SK-N-MC (cell line): Measurements from ENCODE around the gene LSAMP.

Source experiments
- DNase-seq: peaks from one replicate; pipeline ENCODE4 v3.0.0-alpha.2; 2011; ENCODE audit warnings: low read depth, low spot score
- H3K27ac ChIP-seq: fragments of 200-600 bp; sonication (generic); 2 replicates; pipeline ENCODE4 v1.5.1; 2016; ENCODE audit warnings: mixed run types
- H3K36me3 ChIP-seq: fragments of 200-600 bp; sonication (generic); 2 replicates; pipeline ENCODE4 v1.6.1; 2017; ENCODE audit warnings: antibody characterized with exemption, low read length, mixed read lengths; ENCODE audit not compliant: insufficient read depth
- H3K4me3 ChIP-seq: fragments of 200-600 bp; sonication (generic); 2 replicates; pipeline ENCODE4 v1.5.1; 2016
- H3K9ac ChIP-seq: fragments of 200-600 bp; sonication (generic); 2 replicates; pipeline ENCODE4 v1.8.0; 2017; ENCODE audit warnings: mixed run types, mixed read lengths; ENCODE audit not compliant: insufficient read length
- H3K9me3 ChIP-seq: fragments of 200-600 bp; sonication (generic); 2 replicates; pipeline ENCODE4 v1.6.1; 2017; ENCODE audit warnings: low read depth, mild to moderate bottlenecking, antibody characterized with exemption, low read length, moderate library complexity, mixed read lengths
- EZH2 ChIP-seq: fragments of 200-600 bp; sonication (generic); IDR thresholded peaks from one replicate; pipeline ENCODE4 v1.6.1; 2017; ENCODE audit warnings: antibody characterized with exemption
- FOXP2 ChIP-seq: optimal IDR thresholded peaks from 2 replicates; pipeline ENCODE3; 2011; ENCODE audit warnings: mild to moderate bottlenecking, moderate library complexity; ENCODE audit not compliant: insufficient read depth; ENCODE audit errors: extremely low read length, control extremely low read depth
- POLR2AphosphoS5 ChIP-seq: IDR thresholded peaks from 2 replicates; pipeline ENCODE4 v1.6.1; 2012; ENCODE audit warnings: mild to moderate bottlenecking, low read depth, low read length, borderline replicate concordance

LSAMP gene

DNA sequence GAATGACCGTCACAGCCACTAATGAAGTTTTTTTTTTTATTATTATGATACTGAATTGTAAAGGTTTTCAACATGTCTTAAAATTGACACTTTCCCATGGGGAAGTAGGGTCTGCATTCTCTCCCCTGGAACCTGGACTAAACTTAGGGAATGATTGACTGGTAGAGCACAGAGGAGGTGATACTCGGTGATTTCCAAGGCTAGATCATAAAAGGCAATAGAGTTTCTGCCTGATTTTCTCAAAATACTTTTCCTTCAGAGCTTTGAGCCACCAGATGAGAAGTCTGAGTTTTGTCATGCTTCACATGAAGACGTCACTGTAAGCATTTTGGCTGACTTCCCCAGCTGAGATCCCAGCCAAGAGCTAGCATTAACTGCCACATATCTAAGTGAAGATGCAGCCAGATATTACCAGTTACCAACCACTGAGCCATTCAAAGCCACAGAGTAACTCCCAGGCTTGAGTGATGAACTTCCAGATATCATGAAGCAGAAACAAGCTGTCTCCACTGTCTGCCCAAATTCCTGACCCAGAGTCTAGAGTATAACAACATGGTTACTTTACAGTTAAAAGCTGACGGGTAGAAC is 105.8 kb downstream of the LSAMP start:
- TF ChIP-seq EZH2 (no peak), POLR2AphosphoS5 (no peak), FOXP2 (no peak)
- Histone ChIP-seq H3K9ac (peak overlapping the region; percentile 11), H3K4me3 (peak overlapping the region; percentile 49; the same call in 1 of the 2 replicates), H3K36me3 (peaks cover 19% of the 10 kb centered on the region), H3K9me3 (no peaks in the 10 kb centered on the region; the same call in 1 of the 2 replicates), H3K27ac (peak overlapping the region; percentile 80)
- no peak for DNase-seq

DNA sequence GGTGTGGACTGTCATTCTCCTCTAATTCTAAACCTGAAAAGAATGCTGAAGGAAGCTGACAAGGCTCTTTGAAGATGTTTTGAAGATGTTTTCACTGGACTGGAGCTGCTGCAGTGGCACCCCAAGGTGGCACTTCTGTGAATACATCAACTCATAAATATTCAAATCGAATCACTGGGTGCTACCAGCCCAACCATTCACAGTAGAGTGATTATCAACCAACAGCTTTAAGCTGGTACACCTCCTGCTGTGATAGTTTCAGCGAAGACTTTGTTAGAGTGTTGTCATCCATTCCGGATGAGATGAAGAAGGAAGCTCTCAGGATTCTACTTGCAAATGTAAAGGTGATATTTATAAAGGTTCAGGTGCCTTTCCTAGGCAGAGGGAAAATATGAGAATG is 106.6 kb downstream of the LSAMP start:
- Histone ChIP-seq H3K9ac (no peak overlapping the region), H3K9me3 (no peaks in the 10 kb centered on the region; the same call in 1 of the 2 replicates), H3K27ac (peak overlapping the region; percentile 80), H3K4me3 (peak overlapping the region; percentile 49), H3K36me3 (peaks cover 26% of the 10 kb centered on the region)
- peak; percentile 61 for DNase-seq
- TF ChIP-seq POLR2AphosphoS5 (no peak), EZH2 (no peak), FOXP2 (peak; percentile 30)

DNA sequence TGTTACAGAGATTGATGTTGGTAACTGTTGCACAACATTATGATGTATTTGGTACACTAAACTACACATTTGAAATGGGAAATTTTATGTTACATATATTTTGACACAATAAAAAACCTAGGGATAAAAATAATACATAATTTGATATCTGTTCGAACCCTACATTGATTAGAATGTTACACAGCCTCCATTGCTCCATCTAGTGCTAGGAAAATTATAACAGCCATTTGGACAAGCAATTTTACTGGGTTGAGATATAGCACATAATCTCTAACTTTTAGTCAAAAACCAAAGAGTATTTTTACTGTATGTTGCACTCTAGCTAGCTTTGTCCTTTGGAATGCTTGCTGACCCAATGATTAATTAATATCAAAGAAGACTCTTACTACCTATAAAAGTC is 108.1 kb downstream of the LSAMP start:
- Histone ChIP-seq H3K9me3 (no peaks in the 10 kb centered on the region; the same call in 1 of the 2 replicates), H3K4me3 (no peak overlapping the region), H3K36me3 (peaks cover 36% of the 10 kb centered on the region), H3K9ac (no peak overlapping the region), H3K27ac (peak overlapping the region; percentile 4; the same call in 1 of the 2 replicates)
- TF ChIP-seq EZH2 (no peak), FOXP2 (no peak), POLR2AphosphoS5 (no peak)
- DNase-seq: no peak

DNA sequence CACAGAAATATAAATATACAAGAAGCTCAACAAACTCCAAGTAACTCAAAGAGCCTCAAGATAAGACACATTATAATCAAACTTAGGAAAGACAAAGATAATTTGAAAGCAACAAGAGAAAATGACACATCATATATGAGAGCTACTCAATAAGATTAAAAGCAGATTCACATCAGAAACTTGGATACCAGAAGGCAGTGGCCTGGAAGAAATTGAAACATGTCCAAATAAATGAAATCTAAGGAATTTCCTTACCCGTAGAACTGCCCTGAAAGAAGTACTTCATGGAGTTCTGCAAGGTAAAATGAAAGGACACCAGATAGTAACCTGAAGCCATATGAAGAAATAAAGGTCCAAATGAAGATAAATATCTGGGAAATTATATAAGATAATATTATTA is 113.9 kb downstream of the LSAMP start:
- TF ChIP-seq FOXP2 (no peak), POLR2AphosphoS5 (no peak), EZH2 (no peak)
- Histone ChIP-seq H3K4me3 (no peak overlapping the region), H3K36me3 (peaks cover 46% of the 10 kb centered on the region), H3K9ac (no peak overlapping the region), H3K27ac (peak overlapping the region; percentile 6; the same call in 1 of the 2 replicates), H3K9me3 (peaks cover 3% of the 10 kb centered on the region; the same call in 1 of the 2 replicates)
- DNase-seq: no peak

DNA sequence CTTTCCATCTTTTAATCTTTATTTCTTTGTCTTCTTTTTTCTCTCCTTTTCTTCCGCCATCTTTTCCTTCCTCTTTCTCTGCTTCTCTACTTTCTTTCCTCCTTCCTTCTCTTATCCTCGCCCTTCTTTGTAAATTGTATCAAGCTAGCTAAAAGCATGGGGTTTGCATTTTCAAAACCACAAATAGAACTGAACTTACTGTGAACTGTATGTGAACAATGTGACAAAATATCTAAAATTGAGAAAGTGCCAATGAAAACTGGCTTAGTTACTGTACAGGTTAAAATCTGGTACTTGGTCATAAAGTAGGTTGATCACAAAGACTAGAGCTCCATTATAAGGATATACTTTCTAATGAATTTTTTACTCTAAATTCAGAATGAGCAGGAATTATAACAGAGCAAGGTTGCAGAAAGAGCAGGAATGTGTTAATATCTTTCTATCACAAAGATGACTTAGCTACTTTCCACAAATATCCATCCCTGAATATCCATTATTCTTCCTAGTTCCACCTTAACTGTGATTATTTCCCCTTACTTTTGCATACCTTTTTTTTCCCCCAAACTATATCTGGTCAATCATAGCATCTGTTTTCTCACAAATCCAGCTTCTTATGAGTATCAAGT is 122.4 kb downstream of the LSAMP start:
- H3K27ac ChIP-seq: 0 out of 2 replicates have a peak overlapping the region, but pooled peaks have one; percentile 67
- 0 out of 2 replicates have a peak, but pooled peaks cover 3% of the 10 kb centered on the region for H3K36me3 ChIP-seq
- no peak for DNase-seq
- TF ChIP-seq EZH2 (no peak), POLR2AphosphoS5 (no peak), FOXP2 (no peak)
- H3K4me3 ChIP-seq: no peak overlapping the region
- H3K9me3 ChIP-seq: no peaks in the 10 kb centered on the region
- H3K9ac ChIP-seq: no peak overlapping the region

DNA sequence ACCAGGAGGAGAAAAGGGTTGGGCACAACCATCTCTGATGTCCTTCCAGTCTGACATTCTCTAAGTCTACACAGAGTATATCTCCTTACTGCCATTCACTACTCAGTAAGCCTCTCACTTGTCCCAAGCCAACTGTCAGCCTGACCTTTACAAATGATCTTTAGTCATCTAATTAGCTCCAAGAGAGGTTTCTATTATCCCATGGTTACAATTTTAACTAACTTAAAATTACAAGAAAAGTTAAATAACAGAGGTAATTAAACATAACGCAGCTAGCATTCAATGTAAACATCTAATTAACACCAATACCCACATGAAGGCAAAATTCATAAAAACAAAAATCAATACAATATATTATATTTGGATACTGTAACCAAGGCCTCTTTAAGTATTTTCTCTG is 126.9 kb downstream of the LSAMP start:
- Histone ChIP-seq H3K27ac (no peak overlapping the region), H3K9me3 (no peaks in the 10 kb centered on the region), H3K9ac (no peak overlapping the region), H3K36me3 (0 out of 2 replicates have a peak, but pooled peaks cover 3% of the 10 kb centered on the region), H3K4me3 (no peak overlapping the region)
- no peak for DNase-seq
- TF ChIP-seq EZH2 (no peak), POLR2AphosphoS5 (no peak), FOXP2 (no peak)

DNA sequence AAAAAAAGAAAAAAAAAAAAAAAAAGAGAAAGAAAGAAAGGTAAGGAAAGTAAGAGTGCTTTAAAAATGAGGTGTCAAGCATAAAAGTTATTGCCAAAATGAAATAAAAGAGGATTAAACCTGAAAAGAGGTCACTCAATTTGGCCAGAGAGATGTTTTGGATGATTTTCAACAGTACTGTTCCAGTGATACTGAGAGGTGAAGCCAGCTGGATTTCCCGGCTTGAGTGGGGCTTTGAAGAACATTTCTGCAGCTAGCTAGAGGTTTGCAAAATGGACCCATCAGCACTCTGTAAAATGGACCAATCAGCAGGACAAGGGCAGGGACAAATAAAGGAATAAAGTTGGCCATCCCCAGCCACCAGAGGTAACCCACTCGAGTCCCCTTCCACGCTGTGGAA is 128.5 kb downstream of the LSAMP start:
- no peak for DNase-seq
- Histone ChIP-seq H3K9ac (no peak overlapping the region), H3K36me3 (0 out of 2 replicates have a peak, but pooled peaks cover 3% of the 10 kb centered on the region), H3K9me3 (no peaks in the 10 kb centered on the region), H3K27ac (no peak overlapping the region), H3K4me3 (no peak overlapping the region)
- TF ChIP-seq FOXP2 (no peak), EZH2 (no peak), POLR2AphosphoS5 (no peak)

DNA sequence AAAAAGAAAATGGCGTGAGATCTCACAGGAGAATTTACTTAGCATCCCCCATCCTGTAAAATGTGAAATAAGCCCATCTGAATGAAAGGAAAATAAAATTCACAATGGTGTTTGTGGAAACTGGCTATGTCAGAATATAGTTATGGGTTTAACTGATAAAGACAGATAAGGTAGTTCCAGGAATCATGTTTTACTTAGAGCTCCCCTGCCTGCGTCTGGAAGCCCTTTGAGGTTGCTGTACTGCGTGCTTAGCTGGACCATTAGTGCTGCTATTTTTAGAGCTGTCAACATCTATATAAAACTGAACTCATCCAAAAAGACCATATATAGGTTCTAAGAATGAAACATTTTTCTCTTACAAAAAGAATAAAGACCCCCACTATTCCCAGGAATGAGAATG is 130.8 kb downstream of the LSAMP start:
- DNase-seq: no peak
- Histone ChIP-seq H3K9ac (no peak overlapping the region), H3K36me3 (no peaks in the 10 kb centered on the region), H3K27ac (no peak overlapping the region), H3K9me3 (no peaks in the 10 kb centered on the region), H3K4me3 (no peak overlapping the region)
- TF ChIP-seq EZH2 (no peak), FOXP2 (no peak), POLR2AphosphoS5 (no peak)

DNA sequence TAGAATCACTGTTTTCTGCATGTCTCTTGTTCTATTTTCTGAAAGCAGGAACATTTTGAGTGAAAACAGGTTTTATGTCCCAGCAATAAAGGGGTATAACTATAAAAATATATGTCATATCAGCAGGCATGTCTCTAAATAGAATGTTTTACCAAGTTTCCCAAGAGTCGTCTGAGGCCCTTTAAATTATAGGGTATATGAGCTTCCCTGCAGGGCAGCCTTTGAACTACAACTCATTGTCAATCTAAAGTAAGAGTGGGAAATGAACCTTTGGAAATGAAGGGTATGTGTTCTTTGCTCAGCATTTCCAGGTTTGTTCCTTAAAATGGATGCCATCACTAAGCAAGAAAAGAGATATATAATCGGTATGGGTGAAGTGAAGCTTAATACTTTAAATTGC is 138.6 kb downstream of the LSAMP start:
- Histone ChIP-seq H3K4me3 (no peak overlapping the region), H3K27ac (no peak overlapping the region), H3K9ac (no peak overlapping the region), H3K9me3 (no peaks in the 10 kb centered on the region), H3K36me3 (peaks cover 3% of the 10 kb centered on the region; the same call in 1 of the 2 replicates)
- TF ChIP-seq EZH2: no peak
- no peak for TF ChIP-seq FOXP2
- TF ChIP-seq POLR2AphosphoS5: no peak
- DNase-seq: no peak
